ENCODE measurements around the gene MYLK2.

The MYLK2 gene

DNA sequence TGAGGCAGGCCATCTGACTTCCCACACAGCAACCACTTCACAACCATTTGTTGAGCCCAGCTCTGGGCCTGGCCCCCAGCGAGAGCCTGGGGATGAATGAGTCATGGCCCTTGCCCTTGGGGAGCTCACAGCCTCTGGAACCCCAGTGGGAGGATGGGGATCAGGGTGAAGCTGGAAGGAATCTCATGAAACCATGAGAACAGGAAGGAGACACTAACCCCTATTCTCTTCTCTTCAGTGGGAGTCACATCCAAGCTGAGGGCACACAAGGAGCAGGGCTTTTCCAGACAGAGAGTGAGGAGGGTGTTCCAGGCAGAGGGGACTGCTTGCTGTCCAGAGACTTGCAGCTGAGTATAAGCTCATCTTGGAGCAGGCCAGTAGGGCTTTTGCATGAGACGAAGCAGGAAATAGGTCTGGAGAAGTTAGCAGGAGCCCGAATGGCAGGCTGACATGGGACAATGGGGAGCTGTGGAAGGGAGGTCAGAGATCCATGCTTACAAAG lies 18.8 kb downstream of the MYLK2 start:
- Histone ChIP-seq H3K27me3 (ENCODE audit: control insufficient read depth, insufficient read depth, low read length) (no peaks in the 10 kb centered on the region), H3K9me3 (ENCODE audit: control insufficient read depth, low read length) (no peaks in the 10 kb centered on the region), H2AFZ (no peak overlapping the region), H3K79me2 (no peaks in the 10 kb centered on the region), H3K4me1 (peaks cover 10% of the 10 kb centered on the region), H3K4me2 (ENCODE audit: low read length) (no peak overlapping the region), H3K36me3 (ENCODE audit: control insufficient read depth, insufficient read depth, low read length) (no peaks in the 10 kb centered on the region), H3K4me3 (ENCODE audit: low read depth, low read length) (no peak overlapping the region), H3K27ac (peak overlapping the region; percentile 42), H3K9ac (no peak overlapping the region)
- TF ChIP-seq, protein P1, sequence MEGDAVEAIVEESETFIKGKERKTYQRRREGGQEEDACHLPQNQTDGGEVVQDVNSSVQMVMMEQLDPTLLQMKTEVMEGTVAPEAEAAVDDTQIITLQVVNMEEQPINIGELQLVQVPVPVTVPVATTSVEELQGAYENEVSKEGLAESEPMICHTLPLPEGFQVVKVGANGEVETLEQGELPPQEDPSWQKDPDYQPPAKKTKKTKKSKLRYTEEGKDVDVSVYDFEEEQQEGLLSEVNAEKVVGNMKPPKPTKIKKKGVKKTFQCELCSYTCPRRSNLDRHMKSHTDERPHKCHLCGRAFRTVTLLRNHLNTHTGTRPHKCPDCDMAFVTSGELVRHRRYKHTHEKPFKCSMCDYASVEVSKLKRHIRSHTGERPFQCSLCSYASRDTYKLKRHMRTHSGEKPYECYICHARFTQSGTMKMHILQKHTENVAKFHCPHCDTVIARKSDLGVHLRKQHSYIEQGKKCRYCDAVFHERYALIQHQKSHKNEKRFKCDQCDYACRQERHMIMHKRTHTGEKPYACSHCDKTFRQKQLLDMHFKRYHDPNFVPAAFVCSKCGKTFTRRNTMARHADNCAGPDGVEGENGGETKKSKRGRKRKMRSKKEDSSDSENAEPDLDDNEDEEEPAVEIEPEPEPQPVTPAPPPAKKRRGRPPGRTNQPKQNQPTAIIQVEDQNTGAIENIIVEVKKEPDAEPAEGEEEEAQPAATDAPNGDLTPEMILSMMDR (IDR thresholded peaks at IDR 0.05): no peak

DNA sequence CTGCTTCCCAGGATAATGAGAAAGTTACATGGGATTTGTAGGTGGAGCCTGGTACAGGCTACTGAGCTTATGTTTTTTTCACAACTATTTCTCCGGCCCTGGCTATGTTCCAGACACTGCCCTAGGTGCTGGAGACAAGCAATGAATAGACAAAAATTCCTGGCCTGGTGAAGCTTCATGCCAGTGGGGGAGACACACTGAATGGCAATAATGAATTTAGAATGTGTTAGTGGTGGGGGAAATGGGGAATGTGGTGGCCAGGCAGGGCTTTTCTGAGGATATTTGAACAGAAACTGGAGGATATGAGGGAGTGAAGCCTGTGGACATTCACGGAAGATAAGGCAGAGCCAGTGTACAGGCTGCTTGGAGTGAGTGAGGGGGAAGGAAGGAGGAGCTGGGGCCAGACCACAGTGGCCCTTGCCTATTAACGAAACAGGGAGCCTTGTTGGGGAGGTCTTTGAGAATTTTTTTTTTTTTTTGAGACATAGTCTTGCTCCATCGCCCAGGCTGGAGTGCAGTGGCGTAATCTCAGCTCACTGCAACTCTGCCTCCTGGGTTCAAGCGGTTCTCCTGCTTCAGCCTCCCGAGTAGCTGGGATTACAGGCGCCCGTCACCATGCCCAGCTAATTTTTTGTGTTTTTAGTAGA lies 19.6 kb downstream of the MYLK2 start:
- Histone ChIP-seq H2AFZ (no peak overlapping the region), H3K9me3 (ENCODE audit: control insufficient read depth, low read length) (no peaks in the 10 kb centered on the region), H3K79me2 (no peaks in the 10 kb centered on the region), H3K27ac (peak overlapping the region; percentile 4), H3K4me2 (ENCODE audit: low read length) (no peak overlapping the region), H3K36me3 (ENCODE audit: control insufficient read depth, insufficient read depth, low read length) (no peaks in the 10 kb centered on the region), H3K4me3 (ENCODE audit: low read depth, low read length) (no peak overlapping the region), H3K27me3 (ENCODE audit: control insufficient read depth, insufficient read depth, low read length) (no peaks in the 10 kb centered on the region), H3K4me1 (peaks cover 10% of the 10 kb centered on the region), H3K9ac (no peak overlapping the region)
- TF ChIP-seq, protein P1 (IDR thresholded peaks at IDR 0.05): no peak

DNA sequence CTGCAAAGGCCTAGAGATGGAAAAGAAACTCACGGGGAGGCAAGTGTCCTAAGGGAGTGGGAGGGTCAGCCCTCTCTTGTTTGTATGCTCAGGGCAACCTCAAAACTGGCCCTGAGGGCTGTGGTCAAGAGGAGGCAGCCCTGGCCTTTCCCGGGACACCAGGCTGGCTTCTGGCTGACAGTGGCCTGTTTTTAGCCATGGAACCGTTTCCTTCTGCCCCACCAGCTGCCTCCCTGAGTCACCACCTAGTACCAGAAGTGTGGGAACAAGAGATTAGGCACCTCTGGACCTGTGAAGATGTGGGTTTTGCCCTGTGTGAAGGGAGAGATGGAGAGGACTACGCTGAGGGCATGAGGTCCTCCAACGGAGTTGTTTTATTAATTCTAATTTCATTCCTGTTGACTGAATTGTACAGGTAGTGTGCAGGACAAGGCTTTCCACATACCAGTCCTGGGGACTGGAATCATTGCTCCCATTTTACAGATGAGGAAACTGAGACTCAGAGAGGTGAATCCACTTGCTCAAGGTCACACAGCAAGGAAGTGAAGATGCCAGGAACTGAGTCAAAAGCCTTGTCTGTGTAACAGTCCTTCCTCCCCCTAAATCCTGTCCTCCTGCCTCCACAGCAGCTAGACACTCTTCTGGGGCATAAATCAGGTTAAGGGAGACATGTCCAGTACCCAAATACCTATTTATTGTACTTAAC lies 20.8 kb downstream of the MYLK2 start:
- no peaks in the 10 kb centered on the region for H3K9me3 ChIP-seq (ENCODE audit: control insufficient read depth, low read length)
- H3K4me1 ChIP-seq: peaks cover 10% of the 10 kb centered on the region

DNA sequence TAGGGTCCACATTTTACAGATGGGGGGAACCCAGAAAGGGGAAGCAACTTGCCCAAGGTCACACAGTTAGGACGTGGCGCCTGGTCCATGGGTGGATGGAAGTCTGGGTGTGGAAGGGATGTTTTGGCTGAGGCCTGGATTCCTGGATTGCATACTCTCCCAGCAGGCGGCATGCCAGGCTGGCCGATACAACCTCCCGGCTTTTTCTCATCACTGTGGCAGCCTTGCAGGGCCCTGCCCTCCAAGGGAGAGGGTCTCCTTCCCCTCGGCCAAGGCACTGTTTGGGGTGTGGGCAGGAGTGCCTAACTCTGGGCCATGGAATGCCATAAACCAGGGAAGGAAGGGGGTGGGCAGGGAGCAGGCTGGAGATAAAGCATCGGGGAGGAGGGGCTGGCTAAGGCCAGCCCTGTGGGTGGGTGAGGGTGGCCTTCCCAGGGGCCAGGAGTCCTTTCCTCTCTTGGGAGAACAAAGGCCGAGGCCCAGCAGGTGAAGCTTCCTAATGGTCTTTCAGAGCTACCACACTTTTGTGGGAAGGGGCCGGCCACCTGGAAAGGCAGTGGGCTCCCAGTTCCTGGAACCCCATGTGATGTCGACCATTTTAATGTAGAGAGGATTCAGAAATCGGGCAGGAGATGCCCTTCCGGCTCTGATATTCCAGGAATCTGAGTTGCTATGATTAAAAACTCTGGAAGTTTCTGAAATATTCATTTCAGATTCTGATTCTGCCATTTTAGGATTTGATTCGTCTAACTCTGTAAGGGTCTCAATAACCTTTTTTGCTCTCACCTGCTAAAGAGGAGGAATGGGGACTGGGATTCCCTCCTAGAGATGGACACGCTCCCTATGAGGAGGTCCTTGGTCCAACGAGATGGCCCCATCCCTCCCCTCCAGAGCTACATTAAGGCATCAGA lies 22.0 kb downstream of the MYLK2 start:
- H3K9ac ChIP-seq: no peak overlapping the region
- peaks cover 13% of the 10 kb centered on the region for H3K4me1 ChIP-seq
- H3K4me3 ChIP-seq (ENCODE audit: low read depth, low read length): no peak overlapping the region
- H3K4me2 ChIP-seq (ENCODE audit: low read length): no peak overlapping the region
- H3K79me2 ChIP-seq: no peaks in the 10 kb centered on the region
- H3K36me3 ChIP-seq (ENCODE audit: control insufficient read depth, insufficient read depth, low read length): no peaks in the 10 kb centered on the region
- H3K27me3 ChIP-seq (ENCODE audit: control insufficient read depth, insufficient read depth, low read length): no peaks in the 10 kb centered on the region
- no peaks in the 10 kb centered on the region for H3K9me3 ChIP-seq (ENCODE audit: control insufficient read depth, low read length)
- H2AFZ ChIP-seq: no peak overlapping the region
- no peak overlapping the region for H3K27ac ChIP-seq
- TF ChIP-seq, protein P1 (IDR thresholded peaks at IDR 0.05): no peak

More for the DNA sequence above, 20.8 kb downstream of the MYLK2 start:
- no peak overlapping the region for H3K9ac ChIP-seq
- H3K36me3 ChIP-seq (ENCODE audit: control insufficient read depth, insufficient read depth, low read length): no peaks in the 10 kb centered on the region
- TF ChIP-seq, protein P1 (IDR thresholded peaks at IDR 0.05): no peak
- H3K27ac ChIP-seq: no peak overlapping the region
- H3K79me2 ChIP-seq: no peaks in the 10 kb centered on the region
- H3K27me3 ChIP-seq (ENCODE audit: control insufficient read depth, insufficient read depth, low read length): no peaks in the 10 kb centered on the region
- no peak overlapping the region for H2AFZ ChIP-seq
- no peak overlapping the region for H3K4me3 ChIP-seq (ENCODE audit: low read depth, low read length)
- H3K4me2 ChIP-seq (ENCODE audit: low read length): no peak overlapping the region
